BLaER1 (cell line): Measurements from ENCODE around the gene USP11.

ENCODE experiments used
- H3K27ac ChIP-seq: shearing (Covaris generic); formaldehyde crosslinking; 2 replicates; pipeline ENCODE4 v1.8.1; 2022
- H3K27me3 ChIP-seq: shearing (Covaris generic); formaldehyde crosslinking; 2 replicates; pipeline ENCODE4 v1.8.1; 2022
- H3K36me3 ChIP-seq: shearing (Covaris generic); formaldehyde crosslinking; 2 replicates; pipeline ENCODE4 v1.8.1; 2022
- H3K4me1 ChIP-seq: shearing (Covaris generic); formaldehyde crosslinking; 2 replicates; pipeline ENCODE4 v1.8.1; 2022
- H3K4me2 ChIP-seq: shearing (Covaris generic); formaldehyde crosslinking; 2 replicates; pipeline ENCODE4 v1.8.1; 2022
- H3K4me3 ChIP-seq: shearing (Covaris generic); formaldehyde crosslinking; 2 replicates; pipeline ENCODE4 v1.8.1; 2022
- H3K9ac ChIP-seq: shearing (Covaris generic); formaldehyde crosslinking; 2 replicates; pipeline ENCODE4 v1.8.1; 2022
- H3K9me3 ChIP-seq: shearing (Covaris generic); formaldehyde crosslinking; 2 replicates; pipeline ENCODE4 v1.8.1; 2022
- H4K20me1 ChIP-seq: shearing (Covaris generic); formaldehyde crosslinking; 2 replicates; pipeline ENCODE4 v1.8.1; 2022
- Cebpa-rat ChIP-seq: shearing (Covaris generic); IDR thresholded peaks from 2 replicates; pipeline ENCODE4 v1.8.1; 2022

The USP11 gene

GRCh38 chrX:47231167-47231566, 1.6 kb upstream of the USP11 start:
- Histone ChIP-seq H3K27me3 (peaks cover 46% of the 10 kb centered on the region), H3K27ac (no peak overlapping the region), H3K9me3 (peaks cover 13% of the 10 kb centered on the region; the same call in 1 of the 2 replicates), H3K4me1 (peaks cover 14% of the 10 kb centered on the region), H3K4me3 (no peak overlapping the region), H3K4me2 (no peak overlapping the region), H3K36me3 (peaks cover 52% of the 10 kb centered on the region), H4K20me1 (peaks cover 42% of the 10 kb centered on the region), H3K9ac (no peak overlapping the region)
- TF ChIP-seq Cebpa-rat = no peak

GRCh38 chrX:47232197-47232802, 509 bp upstream of the USP11 start:
- Histone ChIP-seq H3K4me1 (peaks cover 14% of the 10 kb centered on the region), H3K27ac (peak overlapping the region; percentile 87), H3K9ac (peak overlapping the region; percentile 83), H3K9me3 (peaks cover 13% of the 10 kb centered on the region; the same call in 1 of the 2 replicates), H3K36me3 (peaks cover 40% of the 10 kb centered on the region), H4K20me1 (peaks cover 43% of the 10 kb centered on the region), H3K27me3 (peaks cover 56% of the 10 kb centered on the region), H3K4me2 (peak overlapping the region; percentile 79), H3K4me3 (peak overlapping the region; percentile 73)
- no peak for TF ChIP-seq Cebpa-rat

GRCh38 chrX:47233333-47234113, 714 bp downstream of the USP11 start:
- H3K4me3 ChIP-seq = peak overlapping the region; percentile 73
- peaks cover 66% of the 10 kb centered on the region for H3K27me3 ChIP-seq
- peaks cover 14% of the 10 kb centered on the region for H3K4me1 ChIP-seq
- no peak for TF ChIP-seq Cebpa-rat
- H3K9me3 ChIP-seq = peaks cover 13% of the 10 kb centered on the region; the same call in 1 of the 2 replicates
- H4K20me1 ChIP-seq = peaks cover 44% of the 10 kb centered on the region
- peak overlapping the region; percentile 79 for H3K4me2 ChIP-seq
- H3K36me3 ChIP-seq = peaks cover 29% of the 10 kb centered on the region
- H3K27ac ChIP-seq = peak overlapping the region; percentile 87
- peak overlapping the region; percentile 83 for H3K9ac ChIP-seq

GRCh38 chrX:47234583-47234982, 1.8 kb downstream of the USP11 start:
- H3K4me2 ChIP-seq = peak overlapping the region; percentile 45
- peaks cover 74% of the 10 kb centered on the region for H3K27me3 ChIP-seq
- no peak overlapping the region for H3K27ac ChIP-seq
- H3K4me3 ChIP-seq = peak overlapping the region; percentile 73
- H4K20me1 ChIP-seq = peaks cover 44% of the 10 kb centered on the region
- H3K36me3 ChIP-seq = peaks cover 25% of the 10 kb centered on the region
- no peak for TF ChIP-seq Cebpa-rat
- no peak overlapping the region for H3K9ac ChIP-seq
- peaks cover 13% of the 10 kb centered on the region; the same call in 1 of the 2 replicates for H3K9me3 ChIP-seq
- peaks cover 14% of the 10 kb centered on the region for H3K4me1 ChIP-seq

- Histone ChIP-seq H3K9me3 (peaks cover 13% of the 10 kb centered on the region; the same call in 1 of the 2 replicates), H3K9ac (no peak overlapping the region), H3K27ac (no peak overlapping the region), H3K4me1 (peaks cover 14% of the 10 kb centered on the region), H3K4me2 (no peak overlapping the region), H4K20me1 (peaks cover 48% of the 10 kb centered on the region), H3K36me3 (peaks cover 27% of the 10 kb centered on the region), H3K4me3 (no peak overlapping the region), H3K27me3 (peaks cover 86% of the 10 kb centered on the region)
- TF ChIP-seq Cebpa-rat = no peak
Measured at GRCh38 chrX:47235691-47236103, 2.9 kb downstream of the USP11 start.

- Histone ChIP-seq H3K36me3 (peaks cover 52% of the 10 kb centered on the region), H3K4me1 (no peaks in the 10 kb centered on the region), H3K27ac (no peak overlapping the region), H3K9me3 (no peaks in the 10 kb centered on the region), H3K4me3 (no peak overlapping the region), H3K4me2 (no peak overlapping the region), H4K20me1 (peaks cover 57% of the 10 kb centered on the region), H3K27me3 (peaks cover 80% of the 10 kb centered on the region), H3K9ac (no peak overlapping the region)
- no peak for TF ChIP-seq Cebpa-rat
Measured at GRCh38 chrX:47239199-47239598, 6.4 kb downstream of the USP11 start.

- no peaks in the 10 kb centered on the region for H3K9me3 ChIP-seq
- peaks cover 60% of the 10 kb centered on the region for H3K36me3 ChIP-seq
- H3K27ac ChIP-seq = no peak overlapping the region
- TF ChIP-seq Cebpa-rat = no peak
- peaks cover 64% of the 10 kb centered on the region for H4K20me1 ChIP-seq
- H3K9ac ChIP-seq = no peak overlapping the region
- no peak overlapping the region for H3K4me2 ChIP-seq
- no peaks in the 10 kb centered on the region for H3K4me1 ChIP-seq
- H3K27me3 ChIP-seq = peaks cover 83% of the 10 kb centered on the region
- no peak overlapping the region for H3K4me3 ChIP-seq
Measured at GRCh38 chrX:47239898-47240545, 7.2 kb downstream of the USP11 start.

GRCh38 chrX:47240619-47241018, 7.8 kb downstream of the USP11 start:
- peaks cover 83% of the 10 kb centered on the region for H3K27me3 ChIP-seq
- no peak overlapping the region for H3K4me2 ChIP-seq
- no peaks in the 10 kb centered on the region for H3K9me3 ChIP-seq
- H3K4me3 ChIP-seq = no peak overlapping the region
- no peak overlapping the region for H3K9ac ChIP-seq
- H3K36me3 ChIP-seq = peaks cover 66% of the 10 kb centered on the region
- peaks cover 63% of the 10 kb centered on the region for H4K20me1 ChIP-seq
- no peak overlapping the region for H3K27ac ChIP-seq
- no peaks in the 10 kb centered on the region for H3K4me1 ChIP-seq
- no peak for TF ChIP-seq Cebpa-rat

GRCh38 chrX:47241201-47242011, 8.6 kb downstream of the USP11 start:
- H3K27me3 ChIP-seq = peaks cover 83% of the 10 kb centered on the region
- H3K27ac ChIP-seq = no peak overlapping the region
- H3K4me2 ChIP-seq = no peak overlapping the region
- H3K9me3 ChIP-seq = no peaks in the 10 kb centered on the region
- no peaks in the 10 kb centered on the region for H3K4me1 ChIP-seq
- no peak overlapping the region for H3K4me3 ChIP-seq
- no peak overlapping the region for H3K9ac ChIP-seq
- no peak for TF ChIP-seq Cebpa-rat
- H3K36me3 ChIP-seq = peaks cover 71% of the 10 kb centered on the region
- H4K20me1 ChIP-seq = peaks cover 63% of the 10 kb centered on the region
